GM06990 (cell line): Measurements from ENCODE around the gene SRSF7.
"Not testable (repeated sequence)": the region's sequence is repeated elsewhere in the genome, so short reads cannot be mapped to it uniquely, and the experiment has no call there.

Experiments
- DNase-seq: peaks from one replicate; pipeline ENCODE4 v3.0.0-alpha.2; 2011; ENCODE audit not compliant: insufficient read length; ENCODE audit errors: extremely low read depth
- H3K27me3 ChIP-seq: replicated peaks from 2 replicates; pipeline ENCODE4 v1.6.0; 2011; ENCODE audit warnings: low read length; ENCODE audit not compliant: control insufficient read depth, insufficient read depth
- H3K36me3 ChIP-seq: 2 replicates; pipeline ENCODE4 v1.5.1; 2011; ENCODE audit warnings: low read length; ENCODE audit not compliant: control insufficient read depth, insufficient read depth
- H3K4me3 ChIP-seq: replicated peaks from 2 replicates; pipeline ENCODE4 v1.5.1; 2011; ENCODE audit warnings: low read depth, mild to moderate bottlenecking, control low read depth, low read length
- CTCF ChIP-seq: IDR thresholded peaks from 2 replicates; pipeline ENCODE4 v1.5.1; 2011; ENCODE audit warnings: low read length, control low read depth, mild to moderate bottlenecking, inconsistent platforms; ENCODE audit not compliant: insufficient read depth, poor library complexity, severe bottlenecking

Gene SRSF7

GRCh38 chr2:38750891-38751595, at the start of gene SRSF7:
TSS of gene SRSF7 (minus strand) at chr2:38751361. CDS start at chr2:38751256, 105 bp downstream.
- peak; percentile 99 for DNase-seq
- H3K4me3 ChIP-seq = peak within 1 kb of the TSS; percentile 87
- peaks cover 17% of the 10 kb centered on the region for H3K36me3 ChIP-seq
- no peaks in the 10 kb centered on the region for H3K27me3 ChIP-seq
- no peak for TF ChIP-seq CTCF

GRCh38 chr2:38797953-38798352, 46.8 kb upstream of the SRSF7 start:
- DNase-seq = no peak
- H3K36me3 ChIP-seq = peaks cover 3% of the 10 kb centered on the region
- H3K27me3 ChIP-seq = no peaks in the 10 kb centered on the region
- no peak for TF ChIP-seq CTCF
- no peak overlapping the region for H3K4me3 ChIP-seq

- H3K4me3 ChIP-seq = no peak overlapping the region
- TF ChIP-seq CTCF = no peak
- H3K36me3 ChIP-seq = peaks cover 3% of the 10 kb centered on the region
- H3K27me3 ChIP-seq = no peaks in the 10 kb centered on the region
- DNase-seq = no peak
Measured at GRCh38 chr2:38797250-38797676, 46.1 kb upstream of the SRSF7 start.

GRCh38 chr2:38795016-38795415, 43.9 kb upstream of the SRSF7 start:
- H3K36me3 ChIP-seq, H3K4me3 ChIP-seq, DNase-seq: not testable (repeated sequence)

GRCh38 chr2:38794235-38794946, 43.2 kb upstream of the SRSF7 start:
- H3K36me3 ChIP-seq = peaks cover 3% of the 10 kb centered on the region
- no peak for TF ChIP-seq CTCF
- no peak for DNase-seq
- no peak overlapping the region for H3K4me3 ChIP-seq
- H3K27me3 ChIP-seq = no peaks in the 10 kb centered on the region

More at GRCh38 chr2:38795016-38795415, 43.9 kb upstream of the SRSF7 start:
- H3K27me3 ChIP-seq = not testable (repeated sequence)

GRCh38 chr2:38793511-38793910, 42.4 kb upstream of the SRSF7 start:
- no peak for TF ChIP-seq CTCF
- no peak for DNase-seq
- Histone ChIP-seq H3K36me3 (peaks cover 3% of the 10 kb centered on the region), H3K27me3 (no peaks in the 10 kb centered on the region), H3K4me3 (no peak overlapping the region)
